Stimulated activated CD4-positive, alpha-beta T cell treated with anti-CD3 and anti-CD28 coated beads, Interleukin-12 subunit alpha, Interleukin-12 subunit beta, amount 100 ng/mL, for 24 hours (primary cell): ENCODE data around the gene GJC2.

Experiments
- DNase-seq, 2 experiments: peaks; one replicate each; pipeline ENCODE4 v3.0.0-alpha.2; 2020; ENCODE audit warnings: low read depth in 2 of 2

The GJC2 gene

GRCh38 chr1:228158151-228159007, 8.6 kb downstream of the GJC2 start:
- DNase-seq: no peak

- no peak for DNase-seq
Observed at GRCh38 chr1:228159008-228159665, 9.4 kb downstream of the GJC2 start.

- no peak for DNase-seq
Observed at GRCh38 chr1:228160201-228160761, 10.6 kb downstream of the GJC2 start.

- no peak for DNase-seq
Observed at GRCh38 chr1:228161362-228161761, 11.6 kb downstream of the GJC2 start.

GRCh38 chr1:228161866-228162265, 12.1 kb downstream of the GJC2 start:
- no peak for DNase-seq

GRCh38 chr1:228162286-228163006, 12.7 kb downstream of the GJC2 start:
- DNase-seq: no peak

GRCh38 chr1:228163007-228163753, 13.4 kb downstream of the GJC2 start:
- no peak for DNase-seq

GRCh38 chr1:228163776-228164519, 14.2 kb downstream of the GJC2 start:
- no peak for DNase-seq

- DNase-seq: no peak
Observed at GRCh38 chr1:228164561-228165371, 15.0 kb downstream of the GJC2 start.

GRCh38 chr1:228165372-228166169, 15.8 kb downstream of the GJC2 start, which contains the start of gene IBA57:
Gene IBA57 (plus strand): TSS chr1:228165804. CDS start chr1:228165817, 13 bp downstream.
- peak; percentile 99 to 100 for DNase-seq

- peak; percentile 18 to 26 for DNase-seq
Observed at GRCh38 chr1:228166170-228166936, 16.6 kb downstream of the GJC2 start.

GRCh38 chr1:228168563-228169270, 19.0 kb downstream of the GJC2 start:
- DNase-seq: no peak

- DNase-seq: no peak
Observed at GRCh38 chr1:228169345-228169744, 19.6 kb downstream of the GJC2 start.

GRCh38 chr1:228170666-228171065, 20.9 kb downstream of the GJC2 start:
- no peak for DNase-seq

- no peak for DNase-seq
Observed at GRCh38 chr1:228171221-228171891, 21.6 kb downstream of the GJC2 start.

GRCh38 chr1:228172591-228173527, 23.1 kb downstream of the GJC2 start:
- DNase-seq: no peak
